H54 (cell line): ENCODE data around the gene ACOX2.

Experiments used
- DNase-seq: peaks from one replicate; pipeline ENCODE4 v3.0.0; 2011; ENCODE audit warnings: low spot score, mixed read lengths; ENCODE audit not compliant: insufficient read length
- FAIRE-seq: peaks from 3 replicates; lab custom pipeline; 2011; peaks lifted over from hg19 to GRCh38; lab: Jason Lieb, UNC
- POLR2A ChIP-seq: IDR thresholded peaks from 2 replicates; pipeline ENCODE4 v1.6.1; 2011; ENCODE audit warnings: low read depth, mild to moderate bottlenecking, low read length

ACOX2 gene

DNA sequence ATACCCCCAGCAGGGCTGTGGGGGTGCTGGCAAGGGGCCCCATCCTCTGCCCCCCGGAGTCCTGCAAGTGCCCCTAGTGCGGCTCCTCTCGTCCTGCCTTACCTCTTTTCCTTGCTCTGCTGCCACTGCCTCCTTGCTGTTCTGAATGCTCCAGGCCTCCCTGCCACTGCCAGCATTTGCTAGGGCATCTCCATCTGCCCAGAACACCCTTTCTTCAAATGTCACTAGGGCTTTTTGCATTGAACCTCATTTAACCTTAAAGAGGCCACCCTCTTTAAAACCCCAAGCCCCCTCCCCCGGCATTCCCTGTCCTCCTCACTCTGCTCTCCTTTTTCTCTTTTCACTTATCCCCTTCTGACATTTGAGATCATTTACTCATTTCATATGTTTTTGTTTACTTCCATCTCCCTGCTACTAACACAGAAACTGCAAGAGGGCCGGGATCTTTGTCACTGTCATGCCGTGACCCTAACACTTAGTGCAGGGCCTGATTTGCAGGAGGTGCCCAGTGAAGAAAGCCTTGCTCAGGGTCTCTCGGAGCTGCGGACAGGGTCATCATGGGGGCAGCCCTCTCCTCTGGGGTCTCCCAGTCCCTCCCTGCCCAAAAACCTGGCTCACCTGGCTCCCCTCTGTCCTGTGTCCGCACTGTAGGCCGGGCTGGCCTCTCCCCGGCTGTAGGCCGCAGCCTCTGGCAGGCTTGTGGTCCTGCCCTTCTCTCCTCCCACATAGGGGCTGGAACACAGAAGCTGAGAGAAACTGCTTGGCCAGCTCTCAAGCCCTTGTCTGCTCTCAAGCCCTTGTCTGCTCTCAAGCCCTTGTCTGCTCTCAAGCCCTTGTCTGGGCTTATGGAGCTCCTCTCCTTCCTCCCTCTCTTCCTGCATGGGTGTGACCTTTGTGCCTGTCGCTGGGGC is at the start of gene ACOX2:
Gene ACOX2 (minus strand): TSS at position 690 of the 911 bp plus-strand sequence. CDS start 2,084 bp downstream, outside the sequence.
- DNase-seq (no peak), FAIRE-seq (no peak)
- TF ChIP-seq POLR2A, result no peak

DNA sequence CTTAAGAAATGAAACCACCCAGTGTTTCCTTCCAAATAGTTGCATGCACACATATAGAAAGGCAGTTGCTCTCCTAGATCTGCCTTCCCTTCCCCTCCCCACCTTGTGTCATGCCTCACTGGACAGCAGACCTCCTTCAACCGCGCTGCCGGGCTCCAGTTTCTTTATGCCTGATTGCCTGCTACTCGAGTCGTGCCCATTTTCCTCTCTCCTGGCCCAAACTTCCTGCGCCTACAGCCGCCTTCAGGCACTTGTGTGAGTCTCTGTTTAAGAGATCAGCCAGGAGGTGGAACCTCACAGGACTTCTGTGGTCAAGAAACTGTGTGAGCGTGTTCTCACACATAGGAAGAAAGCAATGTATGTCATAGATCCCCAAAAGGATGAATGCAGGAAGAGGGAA is 49.0 kb upstream of the ACOX2 start:
- TF ChIP-seq POLR2A, result no peak
- no peak for DNase-seq
- no peak for FAIRE-seq

DNA sequence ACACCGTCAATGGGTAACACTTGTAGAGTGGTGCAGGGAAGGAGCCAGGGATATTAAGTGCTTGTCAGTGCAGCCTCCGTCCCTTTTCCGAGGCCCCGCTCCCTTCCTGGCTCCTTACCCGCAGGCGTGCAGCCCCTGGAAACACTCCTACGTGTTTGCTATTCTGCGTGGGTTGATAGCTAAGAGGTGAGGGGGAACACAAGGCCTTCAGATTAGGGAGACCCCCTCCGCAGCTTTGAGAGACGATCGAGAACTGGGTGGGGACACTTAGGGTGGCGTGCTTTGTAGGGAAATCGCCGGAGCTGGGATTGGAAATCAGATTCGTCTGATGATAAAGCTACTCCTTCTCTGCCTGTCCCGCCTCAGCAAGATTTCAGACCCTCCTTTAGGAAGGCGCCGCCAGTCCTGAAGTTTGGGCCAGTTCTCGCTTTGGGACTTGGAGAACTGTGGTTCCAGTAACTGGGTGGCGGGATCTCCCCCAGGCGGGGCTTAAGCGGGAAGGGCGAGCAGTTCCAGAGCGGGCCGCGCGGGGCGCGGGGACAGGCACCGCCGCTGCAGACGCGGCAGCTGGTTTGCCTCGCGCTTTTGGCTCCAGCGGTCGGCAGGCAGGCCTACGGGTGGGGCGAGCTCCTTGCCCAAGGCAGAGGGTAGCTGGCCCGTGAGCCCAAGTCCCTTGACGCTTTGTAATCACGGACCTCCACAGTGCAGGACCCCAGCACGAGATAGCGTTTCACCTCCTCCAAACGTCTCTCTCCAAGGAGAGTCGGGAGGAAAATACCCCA is 48.2 kb upstream of the ACOX2 start:
- no peak for TF ChIP-seq POLR2A
- no peak for FAIRE-seq
- peak; percentile 94 for DNase-seq

- DNase-seq (no peak), FAIRE-seq (no peak)
- no peak for TF ChIP-seq POLR2A
Measured at GRCh38 chr3:58584690-58585004, 47.7 kb upstream of the ACOX2 start.

DNA sequence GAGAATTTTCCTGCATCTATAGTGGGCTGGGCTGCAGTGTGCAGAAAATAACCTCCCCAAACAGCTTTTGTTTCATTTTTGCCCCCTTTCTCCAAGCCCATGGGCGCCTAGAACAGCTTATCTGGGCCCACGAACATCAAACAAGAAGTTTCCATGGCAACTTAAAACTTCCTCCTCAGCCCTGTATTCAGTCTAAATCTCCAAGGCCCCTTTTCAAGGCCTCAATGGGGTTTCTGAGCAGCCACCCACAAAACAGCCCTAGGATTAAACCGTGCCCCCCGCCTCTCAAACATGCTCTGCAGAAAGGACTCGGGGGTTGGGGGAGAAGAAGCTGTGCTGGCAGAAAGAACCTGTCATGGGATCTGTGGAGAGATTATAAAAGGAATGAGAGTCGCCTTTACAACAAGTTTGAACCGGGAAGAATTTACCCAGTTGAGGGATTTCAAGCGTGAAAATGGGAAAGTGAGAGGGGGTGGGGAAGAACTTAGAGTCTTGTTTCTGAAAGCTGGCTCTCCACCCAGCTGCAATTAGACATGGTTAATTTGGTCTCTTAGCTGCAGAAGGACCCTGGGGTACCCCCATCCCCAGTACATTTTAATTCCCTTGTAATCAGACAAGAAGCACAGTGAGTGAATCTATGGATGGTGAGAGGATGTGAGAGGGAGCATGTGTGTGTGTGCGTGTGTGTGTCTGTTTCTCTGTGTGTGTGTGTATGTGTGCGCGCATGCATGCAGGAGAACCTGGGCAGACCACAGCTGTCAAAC is 44.5 kb upstream of the ACOX2 start:
- DNase-seq (no peak), FAIRE-seq (no peak)
- no peak for TF ChIP-seq POLR2A

- TF ChIP-seq POLR2A, result no peak
- FAIRE-seq (no peak), DNase-seq (no peak)
Measured at GRCh38 chr3:58580826-58581327, 43.9 kb upstream of the ACOX2 start.

DNA sequence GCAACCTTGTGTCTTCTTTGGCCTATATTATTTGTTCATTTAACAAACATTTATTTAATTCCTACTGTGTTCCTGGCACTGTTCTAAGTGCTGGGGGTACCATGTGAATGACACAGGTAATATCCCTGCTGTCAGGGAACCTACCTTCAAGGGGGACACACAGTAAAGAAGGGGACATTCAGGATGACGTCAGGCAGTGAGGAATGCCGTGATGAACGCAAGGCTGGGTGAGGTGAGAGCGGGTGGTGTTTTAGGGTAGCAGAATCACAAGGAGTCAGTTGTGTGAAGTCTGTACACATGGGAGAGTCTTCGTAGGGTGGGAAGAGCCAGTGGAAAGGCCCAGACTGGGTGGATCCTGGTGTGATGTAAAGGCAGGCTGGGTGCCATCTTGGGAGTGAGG is 41.9 kb upstream of the ACOX2 start:
- TF ChIP-seq POLR2A, result no peak
- FAIRE-seq (no peak), DNase-seq (no peak)

GRCh38 chr3:58577269-58577821 is 40.4 kb upstream of the ACOX2 start, which contains the start of gene FAM107A:
Gene FAM107A, minus strand, starts transcription at chr3:58577391. Its CDS starts 7,531 bp downstream, at chr3:58569860.
- DNase-seq (no peak), FAIRE-seq (no peak)
- no peak for TF ChIP-seq POLR2A

GRCh38 chr3:58576716-58577115 is 39.7 kb upstream of the ACOX2 start:
- FAIRE-seq (no peak), DNase-seq (no peak)
- TF ChIP-seq POLR2A, result no peak

GRCh38 chr3:58575971-58576652 is 39.1 kb upstream of the ACOX2 start:
- DNase-seq (no peak), FAIRE-seq (no peak)
- TF ChIP-seq POLR2A, result no peak

GRCh38 chr3:58574682-58575081 is 37.7 kb upstream of the ACOX2 start:
- DNase-seq (no peak), FAIRE-seq (no peak)
- TF ChIP-seq POLR2A, result no peak

GRCh38 chr3:58574106-58574505 is 37.1 kb upstream of the ACOX2 start:
- no peak for FAIRE-seq
- no peak for DNase-seq
- TF ChIP-seq POLR2A, result no peak

DNA sequence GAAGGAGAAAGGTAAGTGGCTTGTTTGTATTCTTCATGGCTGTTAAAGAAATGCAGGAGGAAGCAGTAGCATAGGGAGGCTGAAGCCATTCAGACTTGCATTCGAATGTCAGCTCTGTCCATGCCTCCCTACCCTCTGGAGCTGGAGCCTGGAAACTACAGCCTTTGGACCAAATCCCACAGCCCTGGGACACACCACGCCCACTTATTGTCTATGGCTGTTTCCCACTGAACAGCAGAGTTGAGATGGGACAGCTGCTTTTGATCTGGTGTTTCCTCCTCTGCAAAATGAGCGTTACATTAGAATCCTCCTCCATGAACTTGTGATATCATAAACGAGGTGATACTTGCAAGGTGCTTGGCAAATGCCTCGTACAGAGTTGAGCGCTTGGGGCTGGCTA is 36.6 kb upstream of the ACOX2 start:
- TF ChIP-seq POLR2A, result no peak
- FAIRE-seq, result no peak
- DNase-seq, result no peak
